MM.1S (cell line): ENCODE measurements around the gene ADK.

Experiments
- DNase-seq: peaks from one replicate; pipeline ENCODE4 v3.0.0-alpha.2; 2015
- H2AFZ ChIP-seq: fragments of 300-600 bp; sonication (generic); 2 replicates; pipeline ENCODE4 v1.6.0; 2016; ENCODE audit warnings: antibody characterized with exemption, low read length
- H3F3A ChIP-seq: fragments of 300-600 bp; sonication (generic); 2 replicates; pipeline ENCODE4 v1.6.1; 2016; ENCODE audit warnings: mild to moderate bottlenecking, antibody characterized with exemption, low read length, moderate library complexity, mixed read lengths; ENCODE audit not compliant: insufficient read depth
- H3K27ac ChIP-seq: fragments of 300-600 bp; sonication (generic); 2 replicates; pipeline ENCODE4 v1.5.1; 2016; ENCODE audit warnings: mild to moderate bottlenecking, low read length
- H3K27me3 ChIP-seq: fragments of 300-600 bp; sonication (generic); replicated peaks from 2 replicates; pipeline ENCODE4 v1.6.0; 2016; ENCODE audit warnings: low read length; ENCODE audit not compliant: insufficient read depth
- H3K36me3 ChIP-seq: fragments of 300-600 bp; sonication (generic); replicated peaks from 2 replicates; pipeline ENCODE4 v1.6.1; 2016; ENCODE audit warnings: mild to moderate bottlenecking, low read length, mixed read lengths; ENCODE audit not compliant: insufficient read depth
- H3K4me1 ChIP-seq: fragments of 300-600 bp; sonication (generic); 2 replicates; pipeline ENCODE4 v1.6.1; 2016; ENCODE audit warnings: low read length, mixed read lengths
- H3K4me2 ChIP-seq: fragments of 300-600 bp; sonication (generic); 2 replicates; pipeline ENCODE4 v1.6.0; 2016; ENCODE audit warnings: low read depth, low read length
- H3K4me3 ChIP-seq: fragments of 300-600 bp; sonication (generic); 2 replicates; pipeline ENCODE4 v1.5.1; 2016; ENCODE audit warnings: low read length, mixed read lengths
- H3K79me2 ChIP-seq: fragments of 300-600 bp; sonication (generic); 2 replicates; pipeline ENCODE4 v1.6.1; 2016; ENCODE audit warnings: mixed run types, low read length, mixed read lengths
- H3K9ac ChIP-seq: fragments of 300-600 bp; sonication (generic); 2 replicates; pipeline ENCODE4 v1.6.1; 2016; ENCODE audit warnings: low read length, mixed read lengths
- H3K9me2 ChIP-seq: fragments of 300-600 bp; sonication (generic); replicated peaks from 2 replicates; pipeline ENCODE4 v1.6.1; 2016; ENCODE audit warnings: mild to moderate bottlenecking, low read length, mixed read lengths; ENCODE audit not compliant: insufficient read depth
- H3K9me3 ChIP-seq: fragments of 300-600 bp; sonication (generic); replicated peaks from 2 replicates; pipeline ENCODE4 v1.6.1; 2016; ENCODE audit warnings: mild to moderate bottlenecking, low read length, mixed read lengths; ENCODE audit not compliant: insufficient read depth
- H4K20me1 ChIP-seq: fragments of 300-600 bp; sonication (generic); 2 replicates; pipeline ENCODE4 v1.6.1; 2016; ENCODE audit warnings: mild to moderate bottlenecking, low read length, moderate library complexity, mixed read lengths; ENCODE audit not compliant: insufficient read depth
- EZH2 ChIP-seq: fragments of 300-600 bp; sonication (generic); optimal IDR thresholded peaks from 2 replicates; pipeline ENCODE3; 2017; ENCODE audit warnings: low read depth, mild to moderate bottlenecking, antibody characterized with exemption, low read length, mixed read lengths
- EZH2phosphoT487 ChIP-seq: fragments of 300-600 bp; sonication (generic); IDR thresholded peaks from 2 replicates; pipeline ENCODE4 v1.6.1; 2018; ENCODE audit warnings: antibody characterized with exemption, low read length
- TF ChIP-seq, protein P1 (sequence below): fragments of 300-600 bp; sonication (generic); IDR thresholded peaks from 2 replicates; pipeline ENCODE4 v1.5.1; 2016; ENCODE audit warnings: antibody characterized with exemption, low read length, mixed read lengths

ADK gene

DNA sequence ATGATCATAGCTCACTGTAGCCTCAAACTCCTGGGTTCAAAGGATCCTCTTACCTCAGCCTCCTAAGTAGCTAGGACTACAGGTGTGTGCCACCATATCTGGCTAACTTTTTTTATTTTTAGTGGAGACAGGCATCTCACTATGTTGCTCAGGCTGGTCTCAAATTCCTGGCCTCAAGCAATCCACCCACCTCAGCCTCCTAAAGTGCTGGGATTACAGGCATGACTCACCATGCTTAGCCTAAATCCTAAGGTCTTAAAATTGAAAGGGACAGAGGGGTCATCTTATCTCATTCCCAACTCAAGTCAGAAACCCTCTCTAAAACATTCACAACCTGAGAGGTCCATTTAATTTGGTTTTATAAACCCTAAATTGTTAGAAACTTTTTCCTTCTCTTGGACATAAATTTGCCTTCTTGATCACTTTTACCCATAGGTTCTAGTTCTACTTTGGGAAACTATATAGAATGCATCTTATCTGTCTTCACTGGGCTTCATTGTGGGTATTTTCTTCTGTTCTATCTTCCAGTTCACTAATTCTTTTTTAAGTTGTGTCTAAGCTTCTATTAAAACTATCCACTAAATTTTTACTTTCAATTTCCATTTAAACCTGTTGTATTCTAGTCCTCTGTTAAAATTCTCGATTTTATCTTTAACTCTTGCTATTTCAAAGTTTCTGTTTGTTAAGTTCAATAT is 492.0 kb downstream of the ADK start:
- Histone ChIP-seq H3K36me3 (no peaks in the 10 kb centered on the region), H4K20me1 (no peaks in the 10 kb centered on the region), H3K27ac (no peak overlapping the region), H3K9ac (no peak overlapping the region), H3K4me1 (no peaks in the 10 kb centered on the region), H3F3A (no peaks in the 10 kb centered on the region), H3K4me2 (no peak overlapping the region), H3K9me3 (no peaks in the 10 kb centered on the region), H3K27me3 (no peaks in the 10 kb centered on the region), H3K9me2 (no peaks in the 10 kb centered on the region), H3K4me3 (no peak overlapping the region), H2AFZ (no peak overlapping the region), H3K79me2 (no peaks in the 10 kb centered on the region)
- DNase-seq, result no peak
- TF ChIP-seq, protein P1, sequence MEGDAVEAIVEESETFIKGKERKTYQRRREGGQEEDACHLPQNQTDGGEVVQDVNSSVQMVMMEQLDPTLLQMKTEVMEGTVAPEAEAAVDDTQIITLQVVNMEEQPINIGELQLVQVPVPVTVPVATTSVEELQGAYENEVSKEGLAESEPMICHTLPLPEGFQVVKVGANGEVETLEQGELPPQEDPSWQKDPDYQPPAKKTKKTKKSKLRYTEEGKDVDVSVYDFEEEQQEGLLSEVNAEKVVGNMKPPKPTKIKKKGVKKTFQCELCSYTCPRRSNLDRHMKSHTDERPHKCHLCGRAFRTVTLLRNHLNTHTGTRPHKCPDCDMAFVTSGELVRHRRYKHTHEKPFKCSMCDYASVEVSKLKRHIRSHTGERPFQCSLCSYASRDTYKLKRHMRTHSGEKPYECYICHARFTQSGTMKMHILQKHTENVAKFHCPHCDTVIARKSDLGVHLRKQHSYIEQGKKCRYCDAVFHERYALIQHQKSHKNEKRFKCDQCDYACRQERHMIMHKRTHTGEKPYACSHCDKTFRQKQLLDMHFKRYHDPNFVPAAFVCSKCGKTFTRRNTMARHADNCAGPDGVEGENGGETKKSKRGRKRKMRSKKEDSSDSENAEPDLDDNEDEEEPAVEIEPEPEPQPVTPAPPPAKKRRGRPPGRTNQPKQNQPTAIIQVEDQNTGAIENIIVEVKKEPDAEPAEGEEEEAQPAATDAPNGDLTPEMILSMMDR, result no peak
- no peak for TF ChIP-seq EZH2phosphoT487
- no peak for TF ChIP-seq EZH2

GRCh38 chr10:74643596-74643975 is 492.6 kb downstream of the ADK start:
- H3K4me1 ChIP-seq, result no peaks in the 10 kb centered on the region
- H4K20me1 ChIP-seq, result no peaks in the 10 kb centered on the region

GRCh38 chr10:74644738-74645137 is 493.7 kb downstream of the ADK start:
- Histone ChIP-seq H3K4me1 (no peaks in the 10 kb centered on the region), H3K9me3 (no peaks in the 10 kb centered on the region), H4K20me1 (no peaks in the 10 kb centered on the region), H2AFZ (no peak overlapping the region), H3K27me3 (no peaks in the 10 kb centered on the region), H3K36me3 (no peaks in the 10 kb centered on the region), H3K9ac (no peak overlapping the region), H3K27ac (no peak overlapping the region), H3K4me2 (no peak overlapping the region), H3K79me2 (no peaks in the 10 kb centered on the region), H3K4me3 (no peak overlapping the region), H3K9me2 (no peaks in the 10 kb centered on the region), H3F3A (no peaks in the 10 kb centered on the region)
- no peak for DNase-seq
- TF ChIP-seq EZH2, result no peak
- TF ChIP-seq, protein P1, result no peak
- no peak for TF ChIP-seq EZH2phosphoT487

More at GRCh38 chr10:74643596-74643975, 492.6 kb downstream of the ADK start:
- no peak overlapping the region for H3K4me2 ChIP-seq
- H3K4me3 ChIP-seq, result no peak overlapping the region
- H3K9me2 ChIP-seq, result no peaks in the 10 kb centered on the region
- TF ChIP-seq EZH2 (no peak), EZH2phosphoT487 (no peak)
- TF ChIP-seq, protein P1, result no peak
- no peaks in the 10 kb centered on the region for H3K9me3 ChIP-seq
- no peak overlapping the region for H2AFZ ChIP-seq
- no peaks in the 10 kb centered on the region for H3K27me3 ChIP-seq
- H3K27ac ChIP-seq, result no peak overlapping the region
- H3K36me3 ChIP-seq, result no peaks in the 10 kb centered on the region
- no peaks in the 10 kb centered on the region for H3F3A ChIP-seq
- no peaks in the 10 kb centered on the region for H3K79me2 ChIP-seq
- no peak for DNase-seq
- no peak overlapping the region for H3K9ac ChIP-seq
